Testis (tissue), 3 donors: ENCODE data around the gene TUBB. TPM values are rescaled to one million over a fixed set of nuclear protein-coding genes. Genes with fewer than 3 reads are reported as not detected.

Experiments used
- DNase-seq: peaks from one replicate; pipeline ENCODE4 v3.0.0-alpha.2; 2019
- H3K27ac ChIP-seq, 2 donors: fragments of 200-600 bp; sonication (generic); one replicate each; pipeline ENCODE4 v1.5.1; 2019
- H3K27me3 ChIP-seq: fragments of 200-600 bp; sonication (generic); one replicate; pipeline ENCODE4 v1.5.1; 2019
- H3K36me3 ChIP-seq: fragments of 200-600 bp; sonication (generic); one replicate; pipeline ENCODE4 v1.5.1; 2017; ENCODE audit warnings: low read depth; ENCODE audit errors: missing control alignments
- H3K4me1 ChIP-seq: fragments of 200-600 bp; sonication (generic); one replicate; pipeline ENCODE4 v1.5.1; 2019
- H3K4me3 ChIP-seq, 2 donors: fragments of 200-600 bp; sonication (generic); one replicate each; pipeline ENCODE4 v1.5.1; 2017 to 2019
- H3K9me3 ChIP-seq: fragments of 200-600 bp; sonication (generic); one replicate; pipeline ENCODE4 v1.5.1; 2017
- CTCF ChIP-seq, 3 experiments: fragments of 450-650 bp in 2 of 3; fragments of 200-600 bp in 1 of 3; sonication (generic) in 1 of 3; IDR thresholded peaks; one replicate each; pipeline ENCODE4 v1.5.1; 2016 to 2019; ENCODE audit warnings: antibody characterized with exemption in 3 of 3, mild to moderate bottlenecking in 2 of 3, moderate library complexity in 1 of 3
- POLR2A ChIP-seq: fragments of 450-650 bp; IDR thresholded peaks from one replicate; pipeline ENCODE4 v1.6.1; 2017; ENCODE audit warnings: antibody characterized with exemption, mild to moderate bottlenecking, moderate library complexity
- WGBS, 2 donors: methylation state at CpG; one replicate each; pipeline ENCODE4 v1.1.5; 2018; 5-methylcytosine and 5-hydroxymethylcytosine counted together
- intact Hi-C: fragments of 100-400 bp; cut with DNase I; formaldehyde crosslinking; loops from one replicate; pipeline ENCODE4 v1.15.1; 2023; ENCODE audit warnings: low total_unique reads
- polyA plus RNA-seq: library from polyadenylated mRNA; stranded (reverse); fragments of 350-450 nt; fragmentation: Illumina TruSeq; extraction: RNeasy Lipid Tissue Mini Kit (QIAGEN cat#74804); gene quantifications from one replicate; pipeline ENCODE4 v1.2.3, GENCODE V29; 2014; ENCODE audit warnings: low read depth, low replicate concordance; ENCODE audit not compliant: insufficient read depth
- total RNA-seq, 2 donors: library from RNA; depleted of rRNA; stranded (reverse); fragments of >200 nt; gene quantifications; one replicate each; pipeline ENCODE4 v1.2.3, GENCODE V29; 2016

Gene TUBB
- total and polyA plus RNA-seq, 3 donors from 2014 or later: 173 to 309 (median 252) TPM

- Histone ChIP-seq H3K9me3 (no peaks in the 10 kb centered on the region), H3K36me3 (no peaks in the 10 kb centered on the region), H3K27ac (peak overlapping the region; percentile 89 to 94), H3K4me1 (peaks cover 29% of the 10 kb centered on the region), H3K27me3 (no peaks in the 10 kb centered on the region), H3K4me3 (peak overlapping the region; percentile 68 to 76)
- peak; percentile 62 for DNase-seq
- WGBS, 2 donors: 43 to 51% methylated on average over 8 to 11 of the region's 11 CpGs
- intact Hi-C loops: no loop called here
- TF ChIP-seq CTCF (IDR thresholded peaks at IDR 0.05) (no peak), POLR2A (no peak)
These were observed 37.7 kb upstream of the TUBB start for GRCh38 chr6:30682143-30683117.

- no peak for DNase-seq
- Histone ChIP-seq H3K4me1 (peaks cover 36% of the 10 kb centered on the region), H3K36me3 (no peaks in the 10 kb centered on the region), H3K27ac (peak overlapping the region; percentile 89 to 94), H3K9me3 (no peaks in the 10 kb centered on the region), H3K27me3 (no peaks in the 10 kb centered on the region), H3K4me3 (peak overlapping the region; percentile 68 to 76)
- TF ChIP-seq POLR2A (no peak), CTCF (IDR thresholded peaks at IDR 0.05) (no peak)
- 31 to 40% methylated on average over 7 of the region's 7 CpGs for WGBS, 2 donors
- intact Hi-C loops: no loop called here
These were observed 36.8 kb upstream of the TUBB start for GRCh38 chr6:30683183-30683979.

GRCh38 chr6:30683980-30684338, 36.2 kb upstream of the TUBB start:
- intact Hi-C loops: no loop called here
- TF ChIP-seq POLR2A: no peak
- no peak for TF ChIP-seq CTCF (IDR thresholded peaks at IDR 0.05)
- Histone ChIP-seq H3K36me3 (no peaks in the 10 kb centered on the region), H3K9me3 (no peaks in the 10 kb centered on the region), H3K27ac (peak overlapping the region; percentile 89 to 94), H3K27me3 (no peaks in the 10 kb centered on the region), H3K4me1 (peaks cover 38% of the 10 kb centered on the region), H3K4me3 (peak overlapping the region; percentile 68 to 76)
- 28 to 50% methylated on average over 2 of the region's 2 CpGs for WGBS, 2 donors
- no peak for DNase-seq

- peak overlapping the region; percentile 89 to 94 for H3K27ac ChIP-seq
- no peaks in the 10 kb centered on the region for H3K27me3 ChIP-seq
- WGBS, 2 donors: 42 to 57% methylated on average over 10 to 19 of the region's 21 CpGs
- TF ChIP-seq CTCF (IDR thresholded peaks at IDR 0.05) (no peak), POLR2A (no peak)
- DNase-seq: no peak
- H3K4me3 ChIP-seq: peak overlapping the region; percentile 68 to 76
- intact Hi-C loops: no loop called here
- no peaks in the 10 kb centered on the region for H3K36me3 ChIP-seq
- H3K4me1 ChIP-seq: peaks cover 38% of the 10 kb centered on the region
- no peaks in the 10 kb centered on the region for H3K9me3 ChIP-seq
These were observed 35.6 kb upstream of the TUBB start for GRCh38 chr6:30684386-30685156.
